NCI-H460 (cell line): ENCODE results near the gene WNT5A. TPM values are rescaled to one million over a fixed set of nuclear protein-coding genes. Genes with fewer than 3 reads are reported as not detected.

Experiments
- DNase-seq: peaks from one replicate; pipeline ENCODE4 v3.0.0-alpha.2; 2016; ENCODE audit warnings: low read depth; ENCODE audit errors: extremely low read depth
- total RNA-seq: library from RNA; depleted of rRNA; stranded (reverse); fragments of >200 nt; shearing (Covaris generic); gene quantifications from 2 replicates; pipeline ENCODE4 v1.2.3, GENCODE V29; 2014

WNT5A gene
- total RNA-seq, 1 experiment from 2014 or later = 12.0 TPM

DNA sequence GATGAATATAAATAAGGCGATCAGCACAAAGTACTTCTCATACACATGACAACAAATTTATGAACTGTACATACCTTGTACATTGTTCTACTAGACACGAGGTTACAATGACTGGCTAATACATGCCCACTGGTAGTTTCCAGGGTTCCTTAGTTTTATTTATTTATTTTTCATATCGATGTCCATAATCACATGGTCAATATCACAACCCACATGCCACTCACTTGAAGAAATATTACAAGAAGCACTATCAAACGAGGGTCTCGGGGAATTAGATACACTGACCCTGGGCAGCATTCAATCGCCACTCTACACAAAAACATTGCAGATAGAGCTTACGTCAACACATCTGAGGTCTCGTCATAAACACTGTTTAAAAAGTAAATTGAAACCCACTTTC lies 21.2 kb upstream of the WNT5A start:
- no peak for DNase-seq

DNA sequence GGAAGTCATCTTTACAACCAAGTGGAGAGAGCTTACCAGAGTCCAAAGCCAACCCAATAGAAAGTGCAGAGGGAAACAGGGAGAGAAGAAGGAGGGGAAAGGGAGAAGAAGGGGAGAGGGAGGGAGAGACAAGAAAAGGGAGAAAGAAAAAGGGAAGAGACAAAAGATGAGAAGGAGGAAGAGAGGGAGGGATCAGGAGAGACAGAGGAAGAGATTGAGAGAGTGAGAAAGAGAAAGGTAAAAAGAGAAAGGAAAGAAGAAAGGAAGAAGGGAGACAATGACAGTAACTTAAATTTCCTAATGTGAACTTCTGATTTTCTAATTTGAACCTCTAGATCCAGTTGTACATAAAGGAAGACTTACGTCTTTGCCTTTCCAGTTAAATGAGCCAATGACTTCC lies 20.7 kb upstream of the WNT5A start:
- DNase-seq = no peak

DNA sequence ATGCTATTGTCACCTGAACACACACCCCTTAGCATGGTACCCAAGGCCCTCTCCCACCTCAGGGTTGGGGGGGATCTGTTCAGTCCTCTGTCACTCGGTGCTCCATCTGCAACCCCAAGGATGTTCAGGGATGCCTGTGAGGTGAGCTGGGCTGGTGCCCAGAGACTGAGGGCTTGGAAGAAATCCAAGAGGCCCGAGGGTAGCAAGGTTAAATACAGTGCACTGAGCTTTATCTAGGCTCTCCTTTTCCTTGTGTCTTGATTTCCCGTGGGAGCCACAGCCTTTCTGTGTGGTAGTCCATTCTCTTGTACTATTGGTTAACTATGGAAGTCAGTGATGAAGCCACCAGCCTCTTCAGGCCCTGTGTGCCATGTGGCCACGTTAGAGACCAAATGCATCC lies 18.7 kb upstream of the WNT5A start:
- DNase-seq = no peak

DNA sequence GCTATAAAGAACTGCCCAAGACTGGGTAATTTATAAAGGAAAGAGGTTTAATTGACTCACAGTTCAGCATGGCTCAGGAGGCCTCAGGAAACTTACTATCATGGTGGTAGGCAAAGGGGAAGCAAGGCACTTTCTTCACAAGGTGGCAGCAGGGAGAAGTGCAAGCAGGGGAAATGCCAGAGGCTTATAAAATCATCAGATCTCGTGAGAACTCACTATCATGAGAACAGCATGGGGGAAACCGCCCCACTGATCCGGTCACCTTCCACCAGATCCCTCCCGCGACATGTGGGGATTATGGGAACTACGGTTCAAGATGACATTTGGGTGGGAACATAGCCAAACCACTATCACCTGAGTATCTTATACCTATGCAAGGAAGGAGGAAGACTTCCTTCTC lies 18.0 kb upstream of the WNT5A start:
- peak; percentile 25 for DNase-seq

DNA sequence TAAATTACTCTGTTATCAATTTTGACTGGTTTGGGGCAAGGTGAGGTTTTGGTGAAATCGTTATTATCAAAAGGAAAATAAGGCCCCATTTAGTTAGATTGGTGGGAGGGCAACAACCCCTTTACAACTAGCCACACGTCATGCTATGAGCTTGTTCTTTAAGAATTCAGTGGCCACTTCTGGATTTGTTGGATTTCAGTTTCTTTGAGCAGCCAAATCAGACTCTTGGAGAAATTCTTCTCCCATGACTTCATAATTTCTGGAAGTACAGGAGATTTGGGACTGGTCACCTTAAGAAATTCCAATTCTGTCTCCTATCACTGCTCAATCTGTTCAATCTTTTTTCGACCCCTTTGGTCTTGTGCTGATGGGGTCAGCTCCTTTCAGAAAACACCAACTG lies 14.8 kb upstream of the WNT5A start:
- DNase-seq = no peak

DNA sequence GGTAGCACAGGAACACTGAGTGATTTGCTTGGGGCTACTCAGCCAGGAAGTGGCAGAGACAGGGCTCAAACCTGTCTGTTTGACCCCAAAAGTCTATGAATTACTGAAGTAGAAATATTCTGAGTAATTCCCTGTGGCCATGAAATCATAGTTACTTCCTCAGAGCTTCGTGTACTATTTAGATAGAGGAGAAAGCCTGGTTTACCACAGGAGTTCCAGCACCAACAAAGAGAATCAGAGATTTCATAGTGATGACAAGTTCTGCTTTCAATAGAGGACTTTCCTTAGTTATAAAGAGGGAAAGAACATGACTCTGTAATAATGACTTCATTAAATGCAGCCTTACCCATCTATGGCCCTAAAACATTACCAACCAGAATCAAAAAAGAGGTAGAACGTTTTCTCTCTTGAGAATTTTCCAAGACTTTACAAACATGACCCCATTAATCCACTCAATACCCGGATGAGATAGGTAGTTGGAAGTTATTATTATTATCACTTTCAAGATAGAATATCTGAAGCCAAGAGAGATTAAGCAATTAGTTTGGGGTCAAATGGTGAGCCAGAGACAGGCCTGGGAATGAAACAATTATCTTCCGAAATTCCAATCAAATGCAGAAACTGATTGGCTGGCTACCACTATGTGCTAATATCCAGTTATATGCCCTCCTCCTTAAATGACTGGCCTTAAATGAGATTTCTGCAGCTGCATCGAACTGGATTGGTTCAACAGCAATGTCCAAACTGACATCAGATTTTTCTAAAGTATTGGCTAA lies 13.6 kb upstream of the WNT5A start:
- no peak for DNase-seq

DNA sequence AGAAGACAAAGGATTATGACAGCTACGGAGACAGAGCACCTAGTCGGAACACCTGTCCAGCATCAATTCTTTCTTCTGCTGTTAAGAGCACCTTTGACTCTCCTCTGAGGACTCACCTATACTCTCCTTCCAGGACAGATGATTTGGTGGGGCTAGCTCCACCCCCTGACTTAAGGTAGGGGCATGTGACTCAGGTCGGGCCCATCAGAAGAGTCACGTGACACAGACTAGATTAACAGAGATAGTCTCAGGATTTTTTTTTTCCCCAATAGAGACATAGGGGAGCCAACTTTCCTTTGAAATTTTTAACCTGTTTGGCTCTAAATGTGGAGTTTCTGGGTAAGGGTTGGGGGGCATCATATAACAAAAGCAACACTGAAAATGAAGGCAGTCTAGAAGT lies 11.4 kb upstream of the WNT5A start:
- DNase-seq = no peak

DNA sequence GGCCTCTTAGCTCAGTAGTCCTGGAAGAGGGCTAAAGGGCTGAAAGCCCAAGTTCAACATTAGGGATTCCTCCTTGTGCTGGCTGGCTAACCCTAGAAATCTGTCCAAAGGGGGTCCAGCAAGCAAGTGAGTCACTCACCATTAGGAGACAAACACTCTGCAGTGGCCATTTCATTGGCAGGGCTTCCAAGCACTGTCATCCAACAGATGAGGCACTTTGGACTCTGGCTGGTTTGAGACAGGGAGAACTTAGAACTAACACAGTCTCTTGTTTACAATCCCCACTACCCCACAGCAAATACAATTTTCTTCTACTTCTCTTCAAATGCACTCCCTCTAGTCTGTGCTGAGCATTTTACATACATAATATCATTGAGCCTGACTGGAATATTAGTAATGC lies 10.1 kb upstream of the WNT5A start:
- DNase-seq = no peak

DNA sequence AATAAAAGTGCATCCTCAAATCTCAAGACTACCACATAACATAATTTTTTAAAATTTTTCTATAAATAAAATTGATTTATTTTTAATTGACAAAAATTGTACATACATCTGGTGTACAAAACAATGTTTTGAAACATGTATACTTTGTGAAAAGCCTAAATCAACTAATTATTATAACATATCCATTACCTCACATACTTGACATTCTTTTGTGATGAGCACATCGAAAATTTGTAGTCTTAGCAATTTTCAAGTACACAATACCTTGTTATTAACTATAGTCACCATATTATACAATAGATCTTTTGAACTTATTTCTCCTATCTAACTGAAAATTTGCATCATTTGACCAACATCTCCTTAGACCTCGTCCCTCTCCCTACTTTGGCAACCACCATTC lies 7.9 kb upstream of the WNT5A start:
- no peak for DNase-seq

DNA sequence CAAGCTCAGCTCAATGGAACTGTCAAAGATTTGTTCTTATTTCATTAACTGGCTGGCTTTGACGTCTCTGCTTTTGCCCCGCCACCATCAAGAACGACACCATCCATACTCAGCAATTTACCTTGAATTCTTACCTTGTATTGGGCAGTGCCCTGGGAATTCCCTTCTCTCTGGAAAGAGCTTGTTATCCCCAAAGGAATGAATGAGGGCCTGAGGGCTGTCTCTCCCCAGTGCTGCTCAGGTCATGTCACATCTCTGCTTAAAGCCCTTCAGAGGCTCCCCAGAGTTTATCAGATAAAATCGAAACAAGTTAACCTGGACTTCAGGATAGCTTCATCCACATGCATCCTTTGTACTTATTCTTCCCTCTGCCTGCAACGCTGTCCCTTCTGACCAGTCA lies 5.9 kb upstream of the WNT5A start:
- DNase-seq = no peak

DNA sequence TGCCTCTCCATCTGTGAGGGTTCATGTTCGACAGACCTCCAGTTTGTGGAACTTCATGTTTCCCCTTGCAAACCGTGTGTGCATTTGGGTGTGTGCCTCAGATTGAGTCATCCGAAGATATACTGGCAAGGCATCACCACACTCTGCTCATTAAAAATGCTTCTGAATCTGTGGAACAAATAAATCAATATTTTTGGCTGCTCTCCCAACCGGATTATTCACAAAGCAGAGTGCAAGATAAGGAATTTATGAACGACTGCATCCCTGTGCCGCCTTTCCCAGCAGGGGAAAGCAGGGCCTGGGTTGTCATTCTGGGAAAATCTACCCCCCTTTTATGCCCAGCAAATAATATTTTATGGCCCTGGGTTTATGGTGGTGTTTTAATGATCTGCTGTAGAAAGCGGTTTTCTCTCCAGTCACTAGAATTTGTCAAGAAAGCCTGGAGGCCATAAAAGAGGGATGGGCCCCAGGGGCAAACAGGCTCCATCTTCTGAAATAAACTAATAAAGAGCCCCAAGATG lies 4.2 kb upstream of the WNT5A start:
- DNase-seq = no peak

DNA sequence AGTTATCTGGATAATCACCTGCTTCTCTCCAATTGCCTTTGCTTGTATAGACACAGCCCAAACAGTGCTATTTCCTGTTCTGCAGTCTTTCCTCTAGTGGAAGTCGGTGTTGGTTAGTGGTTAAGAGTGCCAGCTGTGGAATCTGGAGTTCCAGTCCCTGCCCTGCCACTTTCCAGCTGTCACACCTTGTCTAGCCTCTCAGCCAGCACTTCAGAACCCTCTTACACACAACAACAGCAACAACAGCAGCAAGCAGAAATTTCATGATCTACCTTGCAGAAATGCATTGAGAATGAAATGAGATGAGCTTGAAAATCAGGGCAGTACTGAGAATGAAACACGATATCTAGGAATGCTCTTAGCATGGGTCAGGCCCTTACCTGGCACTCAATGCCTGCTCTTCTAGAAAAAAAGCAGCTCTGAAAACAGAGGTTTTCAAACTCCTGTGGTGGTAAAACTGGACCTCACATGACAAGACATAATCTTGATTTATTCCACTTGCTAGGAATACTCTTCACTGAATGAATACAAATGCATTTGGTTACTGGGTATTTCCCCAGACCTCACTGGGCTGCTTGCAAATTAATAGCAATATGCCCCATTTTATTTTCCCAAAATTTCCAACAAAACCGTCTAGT lies 3.3 kb upstream of the WNT5A start:
- no peak for DNase-seq

DNA sequence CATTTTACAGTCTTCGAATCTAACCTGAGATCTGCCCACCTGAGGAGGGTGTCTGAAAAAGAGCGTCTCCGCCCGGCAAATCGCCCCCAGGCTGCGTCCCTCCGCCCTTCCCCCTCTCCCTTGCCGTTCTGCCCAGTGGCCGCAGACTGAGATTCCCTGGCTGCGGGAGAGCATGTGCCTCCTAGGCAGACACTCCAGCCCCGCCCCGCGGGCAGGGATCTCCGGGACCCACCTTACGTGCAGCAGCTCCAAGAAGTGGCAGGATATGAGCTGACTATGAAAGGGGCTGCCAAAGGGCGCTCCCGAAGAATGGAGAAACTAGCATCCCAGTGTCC lies 2.7 kb upstream of the WNT5A start:
- DNase-seq = no peak

DNA sequence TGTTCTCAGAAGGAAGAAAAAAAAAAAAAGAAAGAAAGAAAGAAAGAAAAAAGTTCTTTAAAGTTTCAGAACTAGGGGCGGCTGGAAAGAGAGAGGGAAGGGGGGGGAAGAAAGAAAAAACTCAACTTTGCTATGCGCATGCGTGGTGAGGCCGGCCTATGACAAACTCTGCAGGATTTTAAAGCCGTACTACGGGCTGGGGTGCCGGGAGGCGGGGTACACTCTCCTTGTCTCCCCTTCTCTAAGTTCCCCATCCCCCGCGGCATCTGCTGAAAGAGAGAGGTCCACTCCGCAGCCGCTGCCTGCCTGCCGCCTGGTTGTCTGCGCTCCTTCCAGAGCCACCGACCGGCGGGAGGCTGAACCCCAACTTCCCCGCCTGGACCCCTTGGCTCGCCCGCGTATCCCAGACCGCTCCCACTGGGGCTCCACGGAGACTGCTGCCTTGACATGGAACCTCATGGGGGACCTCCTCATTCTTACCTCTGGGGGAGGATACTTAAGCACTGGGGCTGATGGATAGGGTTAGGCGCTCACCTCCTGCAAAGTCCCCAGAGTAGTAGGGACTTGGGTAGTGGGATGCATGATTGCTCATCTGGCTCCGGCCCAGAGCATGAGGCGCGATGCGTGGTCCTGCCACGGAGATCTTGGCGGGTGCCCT lies 1.4 kb upstream of the WNT5A start:
- peak; percentile 43 for DNase-seq

DNA sequence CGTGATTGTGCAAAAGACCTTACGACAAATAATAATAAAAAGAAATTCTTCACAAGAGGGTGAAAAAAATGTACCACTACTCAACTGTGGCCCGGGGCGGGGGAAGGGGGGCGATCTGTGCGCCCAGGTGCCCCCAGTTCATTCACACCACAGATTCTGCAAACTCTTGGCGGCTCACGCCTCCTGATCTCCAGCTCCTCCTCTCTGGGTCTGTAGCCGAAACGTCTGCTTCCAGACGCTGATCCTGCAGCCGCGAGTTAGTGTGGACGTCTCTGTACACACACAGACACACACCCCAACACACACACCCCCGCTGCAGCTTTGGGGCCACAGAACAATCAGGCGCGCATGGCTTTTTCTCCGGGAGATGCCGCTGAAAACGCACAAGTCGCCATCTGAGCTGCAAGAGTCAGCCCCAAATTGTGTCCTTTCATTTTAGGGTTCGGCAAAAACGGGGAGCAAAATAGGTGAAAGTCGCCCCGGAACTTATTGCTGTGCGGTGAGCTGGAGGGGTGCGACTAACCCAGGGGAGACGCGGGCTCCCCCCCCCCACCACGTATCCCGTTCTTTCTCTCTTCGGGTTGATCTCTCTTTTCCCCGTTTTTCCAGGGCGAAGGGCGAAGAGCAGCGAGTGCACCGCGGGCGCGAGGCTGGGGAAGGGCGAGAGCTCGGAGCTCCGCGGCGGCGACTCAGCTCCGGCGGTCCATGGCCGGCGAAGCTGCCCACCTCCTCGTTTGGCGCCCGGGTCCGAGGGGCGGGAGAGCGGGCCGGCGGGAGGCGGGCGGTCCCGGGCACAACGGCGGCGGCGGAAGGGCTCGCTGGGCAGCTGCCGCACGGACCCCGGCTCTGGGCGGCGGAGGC lies 505 bp upstream of the WNT5A start:
- peak; percentile 39 for DNase-seq

DNA sequence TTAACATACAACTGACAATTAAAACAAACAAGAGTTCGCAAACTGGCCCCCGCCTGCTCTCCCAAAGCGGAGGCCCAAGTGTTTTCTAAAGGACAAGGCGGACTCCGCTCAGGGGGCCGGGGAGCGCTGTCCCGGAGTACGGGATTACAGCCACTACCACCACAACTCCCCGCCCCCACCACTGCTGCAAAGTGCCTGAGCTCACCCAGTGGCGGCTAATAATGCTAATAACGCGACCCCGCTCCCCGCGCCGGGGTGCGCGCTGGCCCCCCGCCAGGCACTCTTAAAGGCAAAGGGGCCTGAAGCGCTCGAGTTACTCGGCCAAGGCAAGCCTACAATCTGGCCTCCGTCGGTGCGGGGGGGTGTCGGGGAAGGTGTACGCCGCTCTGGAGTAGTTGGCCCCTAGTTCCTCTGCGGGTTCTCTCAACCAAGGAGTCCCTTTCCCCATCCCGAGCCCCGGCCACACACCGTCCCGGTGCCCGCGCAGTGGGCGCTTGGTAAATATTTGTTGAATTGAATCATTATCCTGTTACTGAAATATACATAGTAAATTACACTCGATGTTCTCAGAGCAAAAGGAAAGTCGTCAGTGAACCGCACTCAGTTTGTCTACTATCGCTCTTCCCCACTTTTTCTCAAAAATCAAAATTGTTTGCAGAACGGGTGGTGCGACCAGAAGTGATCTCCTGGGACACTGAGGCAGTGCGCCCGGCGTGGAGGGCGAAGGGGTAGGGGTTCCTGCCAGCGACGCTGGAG lies 827 bp downstream of the WNT5A start:
- peak; percentile 39 for DNase-seq

DNA sequence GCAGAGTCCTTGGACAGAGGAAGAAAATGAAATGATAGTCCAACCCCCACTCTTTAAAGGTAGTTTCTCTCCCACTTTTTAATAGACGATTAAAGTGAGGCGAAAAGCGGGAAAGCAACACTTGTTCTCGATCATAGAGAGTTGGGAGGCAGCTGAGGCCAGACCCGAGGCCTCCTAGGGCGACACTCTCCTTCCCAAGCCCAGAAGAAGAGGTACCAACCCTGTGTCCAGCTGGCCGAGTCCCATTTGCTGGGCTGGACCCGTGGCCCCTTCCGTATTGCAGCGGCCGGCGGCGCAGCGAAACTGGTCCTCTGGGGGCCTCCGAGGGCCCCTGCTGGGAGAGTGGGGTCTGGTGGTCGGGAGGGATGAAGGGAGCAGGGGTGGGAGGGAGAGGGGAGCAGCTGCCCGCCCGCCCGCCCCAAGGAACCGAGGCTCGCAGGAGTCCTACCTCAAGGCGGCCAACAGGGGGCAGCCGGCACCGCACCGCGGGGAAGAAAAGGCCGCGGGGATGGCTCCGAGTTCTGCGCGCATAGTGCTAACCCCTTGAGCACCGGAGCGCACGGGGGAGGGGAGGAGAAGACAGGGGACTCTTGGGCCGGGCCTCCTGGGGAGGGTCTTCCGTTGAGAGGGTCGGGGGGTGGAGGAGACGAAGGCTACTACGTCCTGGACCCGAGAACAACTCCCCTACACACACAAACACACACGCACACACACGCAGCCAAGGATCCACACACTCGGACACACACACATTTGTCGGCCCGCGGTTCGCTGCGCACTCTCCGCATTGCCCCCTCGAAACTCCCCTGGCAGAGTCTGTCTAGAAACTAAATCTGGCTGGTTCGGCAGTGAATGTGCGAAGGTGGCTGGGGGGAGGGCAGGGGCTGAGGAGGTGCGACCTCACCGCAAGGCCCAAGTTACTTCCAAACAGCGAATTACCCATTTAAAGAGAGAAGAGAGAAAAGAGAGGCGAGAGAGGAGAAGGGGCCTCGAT lies 2.0 kb downstream of the WNT5A start:
- peak; percentile 71 for DNase-seq

DNA sequence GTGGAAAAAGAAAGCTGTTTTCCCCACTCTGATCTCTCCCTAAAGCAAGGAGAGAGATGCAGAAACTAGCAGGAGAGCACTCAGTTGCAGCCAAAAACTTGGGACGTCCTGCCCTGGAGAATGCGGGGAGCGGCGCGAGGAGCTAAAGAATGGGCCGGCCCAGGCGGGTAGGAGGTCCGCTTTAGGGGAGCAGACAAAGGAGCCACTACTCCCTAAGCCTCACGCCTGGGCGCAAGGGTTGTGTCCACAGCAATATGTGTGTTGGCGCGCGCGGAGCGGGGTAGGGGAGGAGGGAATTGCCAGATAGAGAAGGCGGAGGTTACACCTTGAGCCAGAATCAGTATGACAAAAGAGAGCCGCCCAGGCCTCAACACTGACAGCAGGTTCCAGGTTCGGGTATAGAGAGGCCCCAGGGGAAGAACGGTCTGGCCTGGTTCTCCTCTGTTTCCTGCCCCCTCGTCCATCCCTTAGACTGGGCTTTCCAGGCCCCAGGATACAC lies 2.9 kb downstream of the WNT5A start:
- no peak for DNase-seq
